Measurements from ENCODE around the gene RAPGEF5. TPM values are rescaled to one million over a fixed set of nuclear protein-coding genes. Genes with fewer than 3 reads are reported as not detected.
A peak's percentile ranks its signal among the peaks of the same experiment; 100 is the strongest.

The RAPGEF5 gene
- total RNA-seq, 2 donors from 2014 or later: 66.5 to 70.8 TPM

DNA sequence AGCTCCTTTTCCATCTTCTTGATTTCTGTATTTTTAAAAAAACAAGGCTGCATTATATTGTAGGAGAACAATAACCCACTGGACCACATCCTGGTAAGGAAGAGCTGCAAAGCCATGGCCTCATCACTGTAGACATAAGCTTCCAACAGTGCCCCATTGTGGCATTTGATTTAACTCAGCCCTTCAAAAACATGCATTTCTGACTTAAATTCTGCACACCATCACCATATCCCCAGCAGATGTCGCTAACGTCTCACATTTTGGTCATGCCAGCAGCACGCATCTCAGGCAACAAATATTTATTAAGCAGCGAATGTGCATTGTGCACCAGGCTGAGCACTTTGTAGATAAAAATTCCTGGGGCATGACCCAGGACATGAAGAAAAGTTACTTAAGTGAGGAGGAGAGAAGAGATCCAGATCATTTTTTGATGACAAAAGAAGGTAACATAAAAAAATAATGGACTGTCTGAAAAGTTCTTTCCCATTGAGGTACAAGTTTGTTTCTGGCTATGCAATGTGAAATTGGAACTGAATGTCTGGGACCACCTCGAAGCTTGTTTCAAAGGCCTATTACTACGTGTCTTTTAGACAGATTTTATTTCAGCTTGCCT lies 246.6 kb downstream of the RAPGEF5 start:
- TF ChIP-seq, protein P1, sequence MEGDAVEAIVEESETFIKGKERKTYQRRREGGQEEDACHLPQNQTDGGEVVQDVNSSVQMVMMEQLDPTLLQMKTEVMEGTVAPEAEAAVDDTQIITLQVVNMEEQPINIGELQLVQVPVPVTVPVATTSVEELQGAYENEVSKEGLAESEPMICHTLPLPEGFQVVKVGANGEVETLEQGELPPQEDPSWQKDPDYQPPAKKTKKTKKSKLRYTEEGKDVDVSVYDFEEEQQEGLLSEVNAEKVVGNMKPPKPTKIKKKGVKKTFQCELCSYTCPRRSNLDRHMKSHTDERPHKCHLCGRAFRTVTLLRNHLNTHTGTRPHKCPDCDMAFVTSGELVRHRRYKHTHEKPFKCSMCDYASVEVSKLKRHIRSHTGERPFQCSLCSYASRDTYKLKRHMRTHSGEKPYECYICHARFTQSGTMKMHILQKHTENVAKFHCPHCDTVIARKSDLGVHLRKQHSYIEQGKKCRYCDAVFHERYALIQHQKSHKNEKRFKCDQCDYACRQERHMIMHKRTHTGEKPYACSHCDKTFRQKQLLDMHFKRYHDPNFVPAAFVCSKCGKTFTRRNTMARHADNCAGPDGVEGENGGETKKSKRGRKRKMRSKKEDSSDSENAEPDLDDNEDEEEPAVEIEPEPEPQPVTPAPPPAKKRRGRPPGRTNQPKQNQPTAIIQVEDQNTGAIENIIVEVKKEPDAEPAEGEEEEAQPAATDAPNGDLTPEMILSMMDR (IDR thresholded peaks at IDR 0.05): peak; percentile 78
- ATAC-seq (ENCODE audit: insufficient number of reproducible peaks, low FRiP score, low read depth) (peak; percentile 80), DNase-seq (ENCODE audit: low spot score) (no peak)
- Histone ChIP-seq H3K36me3 (no peaks in the 10 kb centered on the region), H3K4me1 (ENCODE audit: control insufficient read depth in 1 of 2, low read depth in 2 of 2) (no peaks in the 10 kb centered on the region), H3K4me3 (no peak overlapping the region), H3K9me3 (no peaks in the 10 kb centered on the region), H3K27ac (no peak overlapping the region), H3K27me3 (replicated peaks; ENCODE audit: insufficient read depth) (no peaks in the 10 kb centered on the region)

DNA sequence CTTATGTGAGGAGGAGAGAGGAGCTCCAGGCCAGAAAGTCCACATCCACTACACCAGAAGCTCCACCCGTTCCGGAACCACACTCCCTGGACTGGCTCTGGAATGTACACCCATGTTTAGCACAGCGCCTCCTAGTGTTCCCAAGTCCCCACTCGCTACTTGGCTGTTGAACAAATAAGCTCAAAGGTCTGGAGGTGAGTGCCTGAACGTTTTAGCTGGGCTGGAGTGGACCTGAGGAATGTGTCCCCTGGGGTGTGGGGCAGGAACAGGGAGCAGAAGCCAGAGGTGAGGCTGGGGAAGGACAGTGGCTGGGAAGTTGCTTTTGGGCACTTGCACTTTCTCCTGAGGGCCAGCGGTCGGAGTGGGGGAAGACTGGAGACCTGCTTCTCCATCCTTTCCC lies 247.2 kb downstream of the RAPGEF5 start:
- TF ChIP-seq, protein P1 (IDR thresholded peaks at IDR 0.05): no peak
- Histone ChIP-seq H3K36me3 (no peaks in the 10 kb centered on the region), H3K4me3 (no peak overlapping the region), H3K9me3 (no peaks in the 10 kb centered on the region), H3K27ac (no peak overlapping the region), H3K4me1 (ENCODE audit: control insufficient read depth in 1 of 2, low read depth in 2 of 2) (no peaks in the 10 kb centered on the region), H3K27me3 (replicated peaks; ENCODE audit: insufficient read depth) (no peaks in the 10 kb centered on the region)
- DNase-seq (ENCODE audit: low spot score) (no peak), ATAC-seq (ENCODE audit: insufficient number of reproducible peaks, low FRiP score, low read depth) (no peak)

DNA sequence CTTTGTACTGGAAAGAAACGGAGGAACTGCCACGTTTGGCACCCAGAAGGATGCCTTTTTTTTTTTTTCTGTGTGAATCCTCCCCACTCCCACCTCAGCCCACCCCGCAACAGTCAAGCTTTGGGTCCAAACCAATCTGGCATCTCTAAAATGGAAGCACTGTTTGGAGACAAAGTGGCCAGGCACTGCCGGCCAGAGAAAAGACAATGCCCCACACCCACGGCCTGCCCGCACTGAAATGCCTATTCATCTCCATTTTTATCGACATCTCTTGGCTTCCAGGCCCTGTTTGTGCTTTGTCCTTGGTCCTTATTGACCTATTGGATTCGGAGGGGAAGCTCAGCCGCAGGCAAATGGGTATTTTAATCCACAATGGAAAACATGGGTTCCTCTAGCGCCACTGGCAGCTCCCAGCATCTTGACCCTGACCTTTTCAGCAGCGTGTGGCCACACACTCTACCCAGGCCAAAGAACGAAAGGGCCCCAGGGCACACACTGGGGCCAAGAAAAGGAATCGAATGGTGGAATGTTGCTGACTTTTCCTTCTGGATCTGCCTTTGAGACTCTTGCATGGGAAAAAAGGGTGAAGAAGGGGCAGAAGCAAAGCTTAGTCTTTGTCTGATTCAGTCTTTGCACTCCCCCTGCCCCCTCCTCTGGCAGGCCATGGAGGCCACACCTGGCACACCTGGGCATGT lies 248.7 kb downstream of the RAPGEF5 start:
- no peak overlapping the region for H3K4me3 ChIP-seq
- H3K4me1 ChIP-seq (ENCODE audit: control insufficient read depth in 1 of 2, low read depth in 2 of 2): no peaks in the 10 kb centered on the region
- H3K36me3 ChIP-seq: no peaks in the 10 kb centered on the region
- no peak for DNase-seq (ENCODE audit: low spot score)
- H3K27ac ChIP-seq: no peak overlapping the region
- no peaks in the 10 kb centered on the region for H3K27me3 ChIP-seq (replicated peaks; ENCODE audit: insufficient read depth)
- ATAC-seq (ENCODE audit: insufficient number of reproducible peaks, low FRiP score, low read depth): no peak
- TF ChIP-seq, protein P1 (IDR thresholded peaks at IDR 0.05): no peak
- no peaks in the 10 kb centered on the region for H3K9me3 ChIP-seq

DNA sequence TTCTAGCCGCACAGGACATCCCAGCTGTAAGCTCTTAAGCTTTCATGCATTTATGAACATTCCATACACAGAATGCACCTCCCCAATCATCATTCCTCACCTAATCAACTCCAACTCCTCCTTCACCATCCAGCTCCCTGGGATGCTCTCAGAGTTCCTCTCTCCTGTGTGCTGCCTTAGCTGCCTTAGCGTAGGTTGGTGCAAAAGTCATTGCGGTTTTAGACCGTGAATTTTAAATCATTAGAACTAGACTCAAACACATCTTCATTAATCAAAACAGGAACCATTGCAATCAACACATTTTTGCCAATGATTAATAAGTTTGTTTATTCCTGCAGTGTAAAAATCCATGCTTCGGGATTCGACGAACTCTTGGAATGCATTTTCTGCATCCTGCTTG lies 251.4 kb downstream of the RAPGEF5 start:
- ATAC-seq (ENCODE audit: insufficient number of reproducible peaks, low FRiP score, low read depth) (no peak), DNase-seq (ENCODE audit: low spot score) (no peak)
- H3K4me3 ChIP-seq: no peak overlapping the region
- no peaks in the 10 kb centered on the region for H3K4me1 ChIP-seq (ENCODE audit: control insufficient read depth in 1 of 2, low read depth in 2 of 2)
- TF ChIP-seq, protein P1 (IDR thresholded peaks at IDR 0.05): no peak
- no peaks in the 10 kb centered on the region for H3K36me3 ChIP-seq
- no peak overlapping the region for H3K27ac ChIP-seq
- H3K27me3 ChIP-seq (replicated peaks; ENCODE audit: insufficient read depth): no peaks in the 10 kb centered on the region
- no peaks in the 10 kb centered on the region for H3K9me3 ChIP-seq

DNA sequence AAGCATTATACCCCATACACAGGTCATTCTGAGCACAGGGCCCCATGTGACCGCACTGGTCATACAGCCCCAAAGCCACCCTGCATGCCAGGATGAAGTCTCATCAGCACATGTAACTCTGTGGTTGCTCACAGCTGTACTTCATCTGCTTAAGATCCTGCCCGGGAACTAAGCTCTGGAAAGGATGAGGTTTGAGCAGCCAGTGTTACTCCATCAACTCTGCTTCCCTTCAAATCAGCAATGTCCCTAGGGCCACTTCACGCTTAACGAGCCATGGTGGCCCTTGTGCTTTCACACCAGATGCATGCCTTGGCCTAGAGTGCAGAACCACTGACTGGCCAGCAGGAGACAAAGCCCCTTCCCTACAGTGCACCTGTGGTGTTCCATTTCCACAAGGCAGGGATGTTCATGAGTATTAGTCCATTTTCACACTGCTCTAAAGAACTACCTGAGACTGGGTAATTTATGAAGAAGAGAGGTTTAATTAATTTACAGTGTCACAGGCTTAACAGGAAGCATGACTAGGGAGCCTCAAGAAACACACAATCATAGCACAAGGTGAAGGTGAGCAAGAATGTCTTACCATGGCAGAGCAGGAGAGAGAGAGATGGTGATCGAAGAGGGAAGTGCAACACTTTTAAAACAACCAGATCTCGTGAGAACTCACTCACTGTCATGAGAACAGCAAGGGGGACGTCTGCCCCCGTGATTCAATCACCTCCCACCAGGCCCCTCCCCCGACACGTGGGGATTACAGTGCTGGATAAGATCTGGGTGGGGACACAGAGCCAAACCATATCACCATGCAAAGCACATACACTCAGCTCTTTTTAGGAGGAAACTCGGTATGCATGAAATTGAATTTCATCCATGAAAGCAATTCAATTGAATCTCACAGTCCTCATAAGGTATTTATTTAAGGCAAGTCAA lies 262.3 kb downstream of the RAPGEF5 start:
- H3K36me3 ChIP-seq: no peaks in the 10 kb centered on the region
- no peak for ATAC-seq (ENCODE audit: insufficient number of reproducible peaks, low FRiP score, low read depth)
- TF ChIP-seq, protein P1 (IDR thresholded peaks at IDR 0.05): no peak
- H3K4me1 ChIP-seq (ENCODE audit: control insufficient read depth in 1 of 2, low read depth in 2 of 2): peaks cover 0 to 6% of the 10 kb centered on the region in 2 donors
- H3K4me3 ChIP-seq: no peak overlapping the region
- no peaks in the 10 kb centered on the region for H3K9me3 ChIP-seq
- H3K27ac ChIP-seq: no peak overlapping the region
- no peaks in the 10 kb centered on the region for H3K27me3 ChIP-seq (replicated peaks; ENCODE audit: insufficient read depth)
- no peak for DNase-seq (ENCODE audit: low spot score)
